NCI-H345 treated with DMSO at 0.1 percent for 48 hours (cell line): Measurements from ENCODE around the gene GLUD2.
"Not testable (repeated sequence)": the region's sequence is repeated elsewhere in the genome, so short reads cannot be mapped to it uniquely, and the experiment has no call there.

Source experiments
- DNase-seq: peaks from one replicate; lab custom pipeline; 2025; ENCODE audit not compliant: unreplicated experiment; lab: John Stamatoyannopoulos, UW

GLUD2 gene

DNA sequence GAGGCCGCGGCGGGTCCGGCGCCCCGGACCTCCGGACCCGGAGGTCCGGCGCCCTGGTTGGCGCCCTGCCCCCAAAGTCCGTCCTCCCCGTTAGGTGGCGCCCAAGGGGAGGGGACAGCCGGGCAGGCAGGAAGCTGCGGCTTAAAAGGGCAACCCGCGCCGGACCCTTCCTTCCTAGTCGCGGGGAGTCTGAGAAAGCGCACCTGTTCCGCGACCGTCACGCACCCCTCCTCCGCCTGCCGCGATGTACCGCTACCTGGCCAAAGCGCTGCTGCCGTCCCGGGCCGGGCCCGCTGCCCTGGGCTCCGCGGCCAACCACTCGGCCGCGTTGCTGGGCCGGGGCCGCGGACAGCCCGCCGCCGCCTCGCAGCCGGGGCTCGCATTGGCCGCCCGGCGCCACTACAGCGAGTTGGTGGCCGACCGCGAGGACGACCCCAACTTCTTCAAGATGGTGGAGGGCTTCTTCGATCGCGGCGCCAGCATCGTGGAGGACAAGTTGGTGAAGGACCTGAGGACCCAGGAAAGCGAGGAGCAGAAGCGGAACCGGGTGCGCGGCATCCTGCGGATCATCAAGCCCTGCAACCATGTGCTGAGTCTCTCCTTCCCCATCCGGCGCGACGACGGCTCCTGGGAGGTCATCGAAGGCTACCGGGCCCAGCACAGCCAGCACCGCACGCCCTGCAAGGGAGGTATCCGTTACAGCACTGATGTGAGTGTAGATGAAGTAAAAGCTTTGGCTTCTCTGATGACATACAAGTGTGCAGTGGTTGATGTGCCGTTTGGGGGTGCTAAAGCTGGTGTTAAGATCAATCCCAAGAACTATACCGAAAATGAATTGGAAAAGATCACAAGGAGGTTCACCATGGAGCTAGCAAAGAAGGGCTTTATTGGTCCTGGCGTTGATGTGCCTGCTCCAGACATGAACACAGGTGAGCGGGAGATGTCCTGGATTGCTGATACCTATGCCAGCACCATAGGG lies at the start of gene GLUD2:
GLUD2 (plus strand) TSS at position 170 of the 979 bp plus-strand sequence; CDS start at position 245, 75 bp downstream.
- not testable (repeated sequence) for DNase-seq

DNA sequence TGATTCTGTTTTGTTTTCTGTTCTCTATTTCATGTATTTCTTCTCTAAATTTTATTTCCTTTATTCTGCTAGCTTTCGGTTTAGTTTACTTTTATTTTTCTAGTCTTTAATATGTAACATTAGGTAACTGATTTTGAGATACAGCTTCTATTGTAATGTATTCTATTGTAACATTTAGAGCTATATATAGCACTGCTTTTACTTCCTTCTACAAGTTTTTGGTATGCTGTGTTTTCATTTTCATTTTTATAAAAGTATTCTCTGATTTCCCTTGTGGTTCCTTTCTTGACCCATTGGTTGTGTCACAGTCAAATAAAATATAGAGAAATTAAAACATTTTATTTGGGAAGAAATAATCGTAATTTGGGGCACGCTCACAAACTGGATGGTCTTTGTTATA lies 48.0 kb upstream of the GLUD2 start:
- no peak for DNase-seq

DNA sequence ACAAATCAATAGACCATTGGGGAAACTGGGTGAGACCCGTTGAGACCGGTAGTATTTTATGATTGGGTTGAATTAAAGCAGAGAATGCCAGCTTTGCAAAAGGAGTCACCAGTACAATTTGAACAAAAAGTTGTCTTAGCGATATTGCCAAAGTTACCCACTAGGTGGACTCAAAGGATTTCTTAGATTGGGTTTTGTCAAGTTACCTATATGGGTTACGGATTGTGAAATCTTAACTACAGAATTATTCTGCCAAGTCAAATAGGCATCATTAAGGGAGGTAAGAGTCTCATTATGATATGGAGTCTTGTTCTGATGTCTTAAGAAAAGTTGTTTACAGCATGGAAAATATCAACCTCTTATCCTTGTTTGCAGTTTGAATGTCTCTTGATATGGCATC lies 46.8 kb upstream of the GLUD2 start:
- no peak for DNase-seq

DNA sequence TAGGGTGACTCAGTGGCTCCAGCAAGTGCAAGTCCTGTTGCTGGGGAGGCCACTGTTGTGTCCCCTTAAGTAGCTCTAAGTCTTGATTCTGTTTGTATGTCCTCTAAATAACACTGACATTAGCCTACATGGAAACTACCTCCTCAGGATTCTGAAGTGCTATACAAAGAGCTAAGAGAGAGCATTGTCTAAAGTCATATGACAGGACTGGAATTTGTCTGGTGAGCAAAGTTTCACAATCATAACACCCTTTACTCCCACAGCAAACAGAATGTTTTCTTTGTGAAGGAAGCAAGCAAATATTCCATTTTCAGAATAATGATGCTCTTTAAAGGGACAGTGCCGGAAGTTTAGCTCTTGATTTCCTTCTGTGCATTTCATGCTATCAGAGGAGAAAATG lies 38.5 kb upstream of the GLUD2 start:
- no peak for DNase-seq

DNA sequence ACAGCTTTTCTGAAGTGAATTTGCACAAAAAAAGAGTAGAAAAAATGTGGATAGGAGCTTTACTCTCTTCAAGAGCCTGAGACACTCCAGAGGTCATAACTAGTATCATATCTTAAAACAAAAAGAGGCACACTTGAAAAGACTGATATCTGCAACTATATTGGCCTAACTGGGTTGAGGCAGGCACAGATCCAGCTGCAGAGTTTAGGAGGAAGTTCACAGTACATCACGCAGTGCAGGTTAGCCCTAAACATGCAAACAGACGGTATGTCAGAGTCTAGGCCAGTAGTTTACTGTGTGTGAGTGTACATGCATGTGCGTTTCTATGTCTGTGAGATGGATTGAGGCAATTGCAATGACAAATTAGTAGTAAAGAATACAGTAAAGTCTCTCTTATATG lies 37.6 kb upstream of the GLUD2 start:
- DNase-seq: no peak

DNA sequence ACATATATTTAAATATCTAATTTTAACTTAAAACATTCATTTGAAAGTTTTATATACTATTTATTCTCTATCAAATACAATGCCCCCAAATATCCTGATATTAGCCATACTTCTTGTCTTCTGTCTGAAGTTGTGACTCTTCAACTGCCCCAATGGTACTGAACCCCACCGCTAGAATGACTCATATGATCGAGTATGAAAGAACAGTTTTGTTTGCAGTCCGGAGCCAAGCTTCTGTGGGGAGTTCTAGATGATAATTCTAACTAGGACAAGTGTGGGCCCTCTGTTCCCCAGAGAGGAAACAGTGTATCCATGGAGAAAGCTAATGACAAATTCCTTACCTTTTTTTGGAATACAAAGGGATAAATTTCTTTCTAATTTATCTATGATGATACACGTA lies 37.2 kb upstream of the GLUD2 start:
- DNase-seq: no peak

DNA sequence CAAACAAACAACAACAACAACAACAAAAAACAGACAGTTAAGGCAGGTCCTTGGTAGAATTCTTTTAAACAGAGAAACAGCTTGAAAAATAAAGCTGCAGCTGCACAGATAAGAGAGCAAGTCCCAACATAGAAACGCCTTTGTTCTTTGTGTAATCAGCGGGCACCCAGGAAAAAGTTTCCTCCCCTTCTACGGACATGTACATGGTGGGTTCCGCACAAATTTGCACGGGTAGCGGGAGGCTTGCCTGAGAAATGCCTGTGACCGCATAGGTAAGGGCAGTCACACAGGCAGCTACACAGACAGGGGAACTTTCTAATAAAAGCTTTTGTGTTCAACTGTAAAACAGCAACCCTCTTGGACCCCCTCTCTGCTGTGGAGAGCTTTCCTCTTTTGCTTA lies 36.2 kb upstream of the GLUD2 start:
- DNase-seq: no peak

DNA sequence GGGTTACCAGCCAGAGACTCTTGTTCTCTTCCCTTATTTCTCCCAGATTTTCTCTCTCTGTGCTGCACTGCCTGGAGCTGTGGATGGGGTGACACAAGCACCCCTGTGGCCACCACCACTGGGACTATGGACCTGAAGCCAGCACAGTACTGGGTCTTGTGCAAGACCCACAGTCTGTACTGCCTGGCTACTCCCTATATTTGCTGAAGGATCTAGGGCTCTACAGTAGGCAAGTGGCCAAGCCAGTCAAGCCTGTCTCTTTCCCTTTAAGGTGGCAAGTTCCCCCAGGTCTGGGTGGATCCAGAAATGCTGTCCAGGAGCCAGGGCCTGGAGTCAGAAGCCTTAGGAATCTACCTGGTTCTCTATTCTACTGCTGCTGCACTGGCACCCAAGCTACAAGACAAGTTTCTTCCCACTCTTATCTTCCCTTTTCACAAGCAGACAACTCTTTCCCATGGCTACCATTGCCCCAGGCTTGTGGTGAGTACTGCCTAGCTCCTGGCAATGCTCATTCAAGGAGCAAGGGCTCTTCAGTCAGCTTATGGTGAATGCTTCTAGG lies 33.4 kb upstream of the GLUD2 start:
- DNase-seq: no peak

DNA sequence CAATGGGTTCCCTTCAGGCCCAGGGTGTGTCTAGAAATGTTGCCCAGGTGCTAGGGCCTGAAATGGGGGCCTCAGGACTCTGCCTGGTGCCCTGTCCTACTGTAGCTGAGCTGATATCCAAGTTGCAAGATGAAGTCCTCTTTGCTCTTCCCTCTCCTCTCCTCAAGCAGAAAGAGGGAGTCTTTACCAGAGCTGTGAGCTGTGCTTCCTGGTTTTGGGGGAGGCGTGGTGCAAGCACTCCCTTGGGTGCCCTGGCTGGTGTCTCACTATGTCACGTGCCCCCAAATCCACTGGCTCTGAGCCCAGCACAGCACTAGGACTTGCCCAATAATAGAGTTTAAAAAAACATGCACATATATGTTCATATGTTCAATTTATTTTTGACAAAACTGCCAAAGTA lies 32.6 kb upstream of the GLUD2 start:
- DNase-seq: no peak

DNA sequence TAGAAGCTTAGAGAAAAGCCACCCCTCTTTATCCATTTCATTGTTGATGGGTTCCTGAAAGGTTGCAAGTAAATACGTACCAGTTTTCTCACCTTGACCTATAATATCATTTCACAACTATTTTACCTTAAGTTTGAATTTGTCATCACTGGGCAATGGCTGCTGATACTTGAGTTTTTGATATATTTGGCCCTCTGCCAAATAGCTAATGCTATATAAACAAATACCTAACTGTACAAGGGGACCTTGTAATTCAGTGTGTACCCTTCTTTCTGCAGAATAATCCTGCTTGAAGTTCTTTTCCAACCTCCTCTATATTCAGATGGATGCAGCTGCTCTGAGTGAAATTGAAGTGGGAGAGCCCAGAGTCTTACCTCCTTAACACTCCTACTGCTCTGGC lies 19.0 kb upstream of the GLUD2 start:
- no peak for DNase-seq

DNA sequence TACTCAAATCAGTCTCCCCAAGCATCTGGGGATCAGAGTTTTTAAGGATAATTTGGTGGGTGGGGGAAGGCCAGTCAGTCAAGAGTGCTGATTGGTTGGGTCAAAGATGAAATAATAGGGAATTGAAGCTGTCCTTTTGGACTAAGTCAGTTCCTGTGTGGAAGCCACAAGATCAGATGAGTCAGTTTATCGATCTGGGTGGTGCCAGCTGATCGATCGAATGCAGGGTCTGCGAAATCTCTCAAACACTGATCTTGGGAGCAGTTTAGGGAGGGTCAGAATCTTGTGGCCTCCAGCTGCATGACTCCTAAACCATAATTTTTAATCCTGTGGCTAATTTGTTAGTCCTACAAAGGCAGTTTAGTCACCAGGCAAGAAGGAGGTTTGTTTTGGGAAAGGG lies 17.3 kb upstream of the GLUD2 start:
- DNase-seq: no peak

DNA sequence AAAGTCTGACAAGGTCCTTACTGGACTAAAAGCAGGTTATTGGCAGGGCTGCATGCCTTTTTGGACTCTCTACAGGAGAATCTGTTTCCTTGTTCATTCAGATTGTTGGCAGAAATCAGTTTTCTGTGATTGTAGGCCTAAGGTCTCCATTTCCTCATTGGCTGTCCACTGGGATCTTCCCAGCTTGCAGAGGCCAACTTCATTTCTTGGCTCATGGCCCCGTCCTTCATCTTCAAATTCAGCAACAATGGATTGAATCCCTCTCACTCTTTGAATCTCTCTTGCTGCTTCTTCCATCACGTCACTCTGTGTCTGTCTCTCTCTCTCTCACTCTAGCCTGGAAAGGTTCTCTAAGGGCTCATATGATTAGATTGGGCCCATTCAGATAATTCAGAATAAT lies 14.9 kb upstream of the GLUD2 start:
- DNase-seq: no peak

DNA sequence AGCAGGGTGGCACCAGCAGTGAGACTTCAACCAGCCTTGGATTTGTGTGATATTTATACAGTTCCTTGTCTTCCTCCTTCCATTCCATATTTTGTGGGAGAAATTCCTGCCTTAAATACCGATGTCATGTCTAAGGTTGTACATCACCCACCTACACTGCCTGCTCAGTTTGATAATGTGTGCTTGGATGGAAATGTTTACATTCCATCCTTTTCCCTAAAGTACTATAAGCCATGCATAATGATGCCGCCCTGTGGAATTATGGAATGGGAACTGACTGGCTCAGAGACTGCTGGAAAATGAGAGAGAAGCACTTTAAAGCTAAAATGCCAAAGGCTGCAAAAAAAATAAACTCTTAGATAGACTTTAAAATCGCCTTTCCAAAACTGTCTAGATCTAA lies 11.3 kb upstream of the GLUD2 start:
- no peak for DNase-seq

DNA sequence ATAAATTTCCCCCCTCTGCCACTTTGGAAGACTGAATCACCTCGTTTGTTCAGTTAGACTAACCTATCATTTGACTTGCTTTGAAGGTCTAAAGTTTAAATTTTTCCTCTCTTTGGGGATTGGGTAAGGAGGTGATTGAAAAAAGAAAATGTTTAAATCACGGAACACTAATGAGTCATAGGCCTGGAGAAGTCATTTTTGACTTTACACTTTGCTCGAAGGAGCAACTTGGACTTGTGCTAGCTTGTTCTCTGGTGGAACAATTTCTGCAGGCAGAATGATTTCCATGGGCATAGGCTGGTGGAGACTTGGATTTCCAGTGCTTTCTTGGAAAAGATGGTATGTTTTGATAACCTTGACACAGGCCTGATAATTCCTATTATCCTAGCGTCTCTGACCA lies 10.5 kb upstream of the GLUD2 start:
- no peak for DNase-seq

DNA sequence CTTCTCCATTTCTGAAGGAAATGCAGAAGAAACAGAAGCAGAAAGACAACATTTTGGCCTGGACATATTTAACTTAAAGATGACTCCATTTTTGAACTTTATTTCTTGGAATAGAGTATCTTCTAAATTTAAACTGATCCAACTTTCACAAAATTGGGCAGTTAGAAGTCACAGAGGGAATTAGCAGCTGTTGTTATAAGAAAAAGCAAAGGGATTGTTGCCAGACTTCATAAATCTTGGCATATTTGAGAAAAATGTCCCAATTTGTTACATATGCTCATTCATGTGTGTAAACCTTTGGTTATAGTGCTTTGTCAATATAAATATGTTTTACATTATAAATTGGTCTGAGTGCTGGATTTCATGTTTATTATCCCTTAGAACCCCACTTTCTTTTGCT lies 3.4 kb downstream of the GLUD2 start:
- DNase-seq: no peak

DNA sequence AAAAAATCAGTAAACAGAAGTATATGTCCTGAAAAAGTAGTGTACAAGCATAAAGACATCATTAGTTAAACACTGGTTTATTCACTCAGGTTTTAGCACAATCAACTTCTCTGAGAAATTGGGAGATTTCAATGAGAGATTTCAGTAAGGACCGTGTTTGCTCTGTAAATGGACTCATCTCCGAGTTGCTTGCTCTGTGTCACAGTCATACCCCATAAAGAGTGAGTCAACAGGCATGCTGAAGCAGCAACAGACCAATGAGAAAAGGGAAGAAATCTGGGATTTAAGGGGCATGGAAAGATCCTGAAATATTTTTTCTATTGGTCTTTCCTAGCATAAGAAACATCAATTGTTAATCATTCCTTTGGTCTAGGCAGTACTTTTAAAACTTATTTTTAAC lies 4.7 kb downstream of the GLUD2 start:
- DNase-seq: no peak

DNA sequence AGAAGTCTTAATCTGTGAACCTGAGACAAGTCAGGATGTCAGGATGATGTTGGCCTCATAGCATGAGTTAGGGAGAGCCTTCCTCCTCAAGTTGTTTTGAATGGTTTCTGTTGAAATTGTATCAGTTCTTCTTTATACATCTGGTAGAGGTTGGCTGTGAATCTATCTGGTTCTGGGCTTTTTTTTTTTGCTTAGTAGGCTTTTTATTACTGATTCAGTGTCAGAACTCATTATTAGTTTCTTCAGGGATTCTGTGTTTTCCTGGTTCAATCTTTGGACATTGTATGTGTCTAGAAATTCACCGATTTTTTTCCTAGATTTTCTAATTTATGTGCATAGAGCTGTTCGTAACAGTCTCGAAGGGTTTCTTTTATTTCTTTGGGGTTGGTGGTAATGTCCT lies 14.9 kb downstream of the GLUD2 start:
- DNase-seq: no peak

DNA sequence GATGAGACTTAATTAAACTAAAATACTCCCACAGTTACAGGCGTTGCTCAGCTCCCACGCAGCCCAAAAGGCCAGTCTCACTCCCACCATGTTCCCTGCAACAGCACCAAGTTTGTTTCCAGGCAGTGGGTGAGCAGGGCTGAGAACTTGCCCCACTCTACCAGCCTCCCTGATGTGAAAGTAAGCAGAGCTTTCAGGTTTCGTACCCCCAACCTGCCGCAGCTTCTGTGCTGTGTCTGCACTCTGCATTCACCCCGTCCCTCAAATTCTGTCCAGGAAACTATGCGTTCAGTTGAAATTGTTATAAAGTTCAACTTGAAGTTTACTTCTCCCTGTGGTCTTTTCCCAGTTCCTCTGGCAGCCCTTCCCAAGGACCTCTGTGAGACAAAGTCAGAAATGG lies 17.2 kb downstream of the GLUD2 start:
- DNase-seq: no peak

DNA sequence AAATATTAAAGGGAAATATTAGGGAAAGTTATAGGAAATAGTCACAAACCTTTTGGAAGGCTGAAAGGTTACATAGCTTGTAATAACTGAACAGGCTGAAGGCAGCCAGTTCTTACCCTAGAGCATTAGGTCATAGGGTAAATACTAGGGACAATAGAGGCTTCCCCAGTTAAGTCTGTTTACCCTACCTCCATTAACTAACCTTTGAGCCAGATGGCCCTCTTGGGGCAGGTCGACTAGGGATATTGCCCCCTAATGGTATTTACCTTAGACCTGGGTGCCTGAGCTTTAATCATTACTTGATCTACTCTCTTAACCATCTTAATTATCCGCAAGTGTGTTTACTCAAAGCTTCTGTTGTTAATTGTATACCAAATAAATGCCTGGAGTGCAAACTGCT lies 36.8 kb downstream of the GLUD2 start:
- DNase-seq: not testable (repeated sequence)

DNA sequence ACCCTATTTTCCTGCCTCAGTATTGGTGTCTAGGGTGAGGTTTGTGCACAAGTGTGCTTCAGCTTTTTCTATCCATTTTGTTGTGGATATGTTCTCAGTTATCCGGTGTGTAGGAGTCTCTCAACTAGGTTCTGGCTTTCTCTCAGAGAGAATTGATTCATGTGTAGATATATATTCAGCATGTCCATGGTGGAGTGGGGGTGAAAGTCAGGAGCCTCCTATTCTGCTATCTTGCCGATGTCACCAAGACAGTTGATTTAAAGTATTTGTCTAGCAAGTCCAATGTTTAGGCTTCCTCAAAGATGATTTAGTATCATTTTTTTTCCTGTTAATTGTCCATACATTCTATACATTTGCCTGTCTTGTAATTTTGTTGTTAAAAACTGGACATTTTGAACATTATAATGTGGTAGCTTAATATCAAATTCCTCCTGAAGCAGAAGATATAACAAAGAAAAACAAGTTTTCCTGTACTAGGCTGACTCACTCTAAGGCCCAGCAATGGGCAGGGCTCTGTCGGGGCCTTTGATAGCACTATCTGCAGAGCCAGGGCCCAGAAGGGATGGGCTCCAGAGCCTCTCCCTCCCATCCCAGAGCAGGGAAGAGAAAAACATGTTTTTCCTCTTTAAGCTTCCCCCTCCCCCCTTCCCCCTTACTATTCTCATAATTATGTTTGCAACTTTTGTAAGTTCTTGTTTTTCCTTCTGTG lies 37.6 kb downstream of the GLUD2 start:
- DNase-seq: no peak

DNA sequence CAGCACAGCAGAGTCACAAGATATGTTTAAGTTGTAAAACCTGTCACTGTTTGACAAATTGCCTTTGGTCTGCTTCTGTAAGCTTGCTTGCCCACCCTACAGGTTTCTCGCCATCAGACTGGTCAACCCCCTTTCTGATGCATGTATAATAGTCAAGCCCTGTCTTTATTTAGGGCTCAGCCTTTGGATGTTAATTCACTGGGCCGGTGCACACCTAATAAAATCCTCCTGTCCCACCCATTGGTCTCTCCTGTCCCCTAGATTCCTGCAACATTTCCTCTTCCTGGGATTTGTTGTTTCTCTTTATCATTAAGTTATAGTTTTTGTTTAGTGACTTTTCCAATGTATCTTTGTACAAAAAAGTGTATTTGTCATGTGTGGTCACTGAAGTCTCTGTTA lies 38.2 kb downstream of the GLUD2 start:
- no peak for DNase-seq

DNA sequence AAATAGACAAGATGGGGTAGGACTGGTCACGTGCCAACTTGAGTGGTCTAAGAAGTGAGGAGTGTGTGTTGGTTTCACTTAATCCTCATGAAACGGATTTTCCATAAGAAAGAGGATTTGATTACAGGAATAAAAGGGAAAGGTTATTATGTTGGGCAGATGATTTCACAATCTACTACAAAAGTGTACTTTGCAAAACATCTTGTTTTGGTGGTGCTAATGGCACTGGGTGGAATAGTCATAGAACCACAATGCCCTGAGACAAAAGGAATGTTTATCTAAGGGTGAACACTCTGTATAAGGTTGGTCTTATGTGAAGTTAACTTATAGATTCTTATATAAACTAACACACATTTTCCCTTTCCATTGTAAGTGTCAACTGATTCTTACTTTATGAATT lies 45.6 kb downstream of the GLUD2 start:
- no peak for DNase-seq
